CD4-positive, alpha-beta T cell treated with Interleukin-21 for 1 hour (primary cell): ENCODE measurements around the gene MIEN1.
"Not testable (repeated sequence)": the region's sequence is repeated elsewhere in the genome, so short reads cannot be mapped to it uniquely, and the experiment has no call there.

Experiments used
- DNase-seq: peaks from one replicate; pipeline ENCODE4 v3.0.0-alpha.2; 2020

The MIEN1 gene

DNA sequence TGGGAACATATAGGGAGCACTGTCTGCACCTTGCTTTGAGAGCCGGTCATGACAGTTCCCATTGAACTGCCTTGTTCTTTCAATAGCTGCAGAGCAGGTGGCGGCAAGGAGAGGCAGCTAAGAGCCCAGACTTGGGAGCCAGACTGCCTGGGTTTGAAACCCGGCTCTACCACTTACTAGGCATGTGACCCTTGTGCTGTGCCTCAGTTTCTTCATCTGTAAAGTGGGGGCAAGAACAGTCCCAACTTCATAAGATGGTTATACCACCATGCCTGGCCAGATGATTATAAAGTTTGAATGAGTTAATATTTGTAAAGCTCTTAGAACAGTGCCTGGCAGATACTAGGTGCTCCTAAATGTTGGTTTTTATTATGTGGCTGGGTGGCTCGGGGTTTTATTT, 16.1 kb downstream of the MIEN1 start:
- no peak for DNase-seq

DNA sequence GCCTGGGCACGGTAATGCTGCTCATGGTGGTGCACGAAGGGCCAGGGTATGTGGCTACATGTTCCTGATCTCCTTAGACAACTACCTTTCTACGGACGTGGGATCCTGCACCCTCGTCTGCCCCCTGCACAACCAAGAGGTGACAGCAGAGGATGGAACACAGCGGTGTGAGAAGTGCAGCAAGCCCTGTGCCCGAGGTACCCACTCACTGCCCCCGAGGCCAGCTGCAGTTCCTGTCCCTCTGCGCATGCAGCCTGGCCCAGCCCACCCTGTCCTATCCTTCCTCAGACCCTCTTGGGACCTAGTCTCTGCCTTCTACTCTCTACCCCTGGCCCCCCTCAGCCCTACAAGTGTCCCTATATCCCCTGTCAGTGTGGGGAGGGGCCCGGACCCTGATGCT, 18.5 kb downstream of the MIEN1 start:
- DNase-seq = no peak

DNA sequence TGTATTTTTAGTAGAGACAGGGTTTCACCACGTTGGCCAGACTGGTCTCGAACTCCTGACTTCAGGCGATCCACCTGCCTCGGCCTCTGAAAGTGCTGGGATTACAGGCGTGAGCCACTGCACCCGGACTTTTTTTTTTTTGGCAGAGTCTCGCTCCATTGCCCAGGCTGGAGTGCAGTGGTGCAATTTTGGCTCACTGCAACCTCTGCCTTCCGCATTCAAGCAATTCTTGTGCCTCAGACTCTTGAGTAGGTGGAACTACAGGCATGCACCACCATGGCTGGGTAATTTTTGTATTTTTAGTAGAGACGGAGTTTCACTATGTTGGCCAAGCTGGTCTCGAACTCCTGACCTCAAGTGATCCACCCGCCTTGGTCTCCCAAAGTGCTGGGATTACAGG, 19.3 kb downstream of the MIEN1 start:
- DNase-seq = not testable (repeated sequence)

DNA sequence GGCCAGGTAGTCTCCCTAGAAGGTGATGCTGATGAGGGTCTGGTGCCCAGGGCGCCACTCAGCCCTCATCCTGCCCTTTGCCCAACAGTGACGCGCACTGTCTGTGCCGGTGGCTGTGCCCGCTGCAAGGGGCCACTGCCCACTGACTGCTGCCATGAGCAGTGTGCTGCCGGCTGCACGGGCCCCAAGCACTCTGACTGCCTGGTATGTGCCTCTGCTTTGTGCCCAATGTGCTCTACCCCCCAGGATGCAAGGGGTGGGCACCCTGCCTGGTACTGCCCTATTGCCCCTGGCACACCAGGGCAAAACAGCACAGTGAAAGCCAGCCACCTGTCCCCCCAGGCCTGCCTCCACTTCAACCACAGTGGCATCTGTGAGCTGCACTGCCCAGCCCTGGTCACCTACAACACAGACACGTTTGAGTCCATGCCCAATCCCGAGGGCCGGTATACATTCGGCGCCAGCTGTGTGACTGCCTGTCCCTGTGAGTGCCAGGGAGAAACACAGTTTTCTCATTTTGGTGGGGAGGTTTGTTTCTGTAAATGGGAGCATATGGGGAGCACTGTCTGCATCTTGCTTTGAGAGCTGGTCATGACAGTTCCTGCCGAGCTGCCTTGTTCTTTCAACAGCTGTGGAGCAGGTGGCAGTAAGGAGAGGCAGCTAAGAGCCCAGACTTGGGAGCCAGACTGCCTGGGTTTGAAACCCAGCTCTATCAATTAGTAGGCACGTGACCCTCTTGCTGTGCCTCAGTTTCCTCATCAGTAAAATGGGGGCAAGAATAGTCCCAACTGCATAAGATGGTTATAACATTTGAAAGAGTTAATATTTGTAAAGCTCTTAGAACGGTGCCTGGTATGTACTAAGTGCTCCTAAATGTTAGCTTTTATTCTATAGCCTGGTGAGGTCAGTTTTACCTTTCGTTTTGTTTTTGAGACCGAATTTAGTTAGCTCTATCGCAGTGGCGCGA, 20.1 kb downstream of the MIEN1 start:
- DNase-seq = no peak

DNA sequence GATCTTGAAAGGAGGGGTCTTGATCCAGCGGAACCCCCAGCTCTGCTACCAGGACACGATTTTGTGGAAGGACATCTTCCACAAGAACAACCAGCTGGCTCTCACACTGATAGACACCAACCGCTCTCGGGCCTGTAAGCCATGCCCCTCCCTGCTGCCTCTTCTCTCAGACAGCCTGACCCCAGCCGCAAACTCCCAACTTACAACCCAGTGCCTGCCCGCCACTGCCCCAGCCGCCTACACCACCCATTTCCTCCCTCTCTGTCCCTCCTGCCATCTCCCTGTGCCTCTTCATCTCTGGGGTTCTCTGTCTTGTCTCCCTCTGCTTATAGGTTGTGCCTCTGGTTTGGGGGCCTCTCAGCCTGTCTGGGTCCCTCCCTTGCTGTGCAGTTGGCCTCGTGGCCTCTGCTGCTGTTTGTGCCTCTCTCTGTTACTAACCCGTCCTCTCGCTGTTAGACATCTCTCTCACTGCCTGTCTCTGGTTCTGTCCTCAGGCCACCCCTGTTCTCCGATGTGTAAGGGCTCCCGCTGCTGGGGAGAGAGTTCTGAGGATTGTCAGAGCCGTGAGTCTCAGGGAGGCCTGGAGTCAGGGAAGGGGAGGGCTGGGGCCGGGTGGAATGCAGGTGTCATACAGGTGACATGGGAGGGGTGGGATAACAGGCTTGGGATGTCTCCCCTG, 20.9 kb downstream of the MIEN1 start:
- no peak for DNase-seq

DNA sequence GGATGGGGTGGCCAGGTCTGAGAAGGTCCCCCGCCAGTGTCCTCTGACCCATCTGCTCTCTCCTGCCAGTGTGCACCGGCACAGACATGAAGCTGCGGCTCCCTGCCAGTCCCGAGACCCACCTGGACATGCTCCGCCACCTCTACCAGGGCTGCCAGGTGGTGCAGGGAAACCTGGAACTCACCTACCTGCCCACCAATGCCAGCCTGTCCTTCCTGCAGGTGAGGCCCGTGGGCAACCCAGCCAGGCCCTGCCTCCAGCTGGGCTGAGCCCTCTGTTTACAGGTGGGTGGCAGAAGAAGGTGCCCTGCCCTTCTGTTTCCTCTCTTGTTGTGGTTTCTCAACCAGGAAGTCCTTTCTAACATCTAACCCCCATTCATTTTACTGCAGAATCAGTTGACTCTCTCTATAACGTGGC, 23.4 kb downstream of the MIEN1 start:
- DNase-seq = peak; percentile 23

DNA sequence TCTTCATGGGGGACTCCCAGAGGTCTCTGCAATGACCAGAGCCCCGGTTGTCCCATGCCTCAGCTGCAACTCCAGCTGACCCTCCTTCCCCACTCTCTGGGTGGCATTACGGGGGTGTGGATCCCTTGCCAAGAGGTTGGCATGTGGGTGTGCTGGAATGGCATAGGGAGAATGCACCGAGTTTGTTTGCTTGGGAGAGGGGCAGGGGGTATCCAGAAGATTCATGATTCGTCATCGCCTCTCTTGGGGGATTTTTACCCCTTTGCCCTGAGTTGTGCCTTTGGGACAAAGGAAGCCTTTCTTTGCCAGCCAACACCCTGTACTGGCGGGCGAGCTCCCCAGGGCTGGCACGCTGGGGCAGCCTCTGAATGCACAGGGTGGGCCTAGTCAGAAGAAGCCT, 23.9 kb downstream of the MIEN1 start:
- DNase-seq = no peak

DNA sequence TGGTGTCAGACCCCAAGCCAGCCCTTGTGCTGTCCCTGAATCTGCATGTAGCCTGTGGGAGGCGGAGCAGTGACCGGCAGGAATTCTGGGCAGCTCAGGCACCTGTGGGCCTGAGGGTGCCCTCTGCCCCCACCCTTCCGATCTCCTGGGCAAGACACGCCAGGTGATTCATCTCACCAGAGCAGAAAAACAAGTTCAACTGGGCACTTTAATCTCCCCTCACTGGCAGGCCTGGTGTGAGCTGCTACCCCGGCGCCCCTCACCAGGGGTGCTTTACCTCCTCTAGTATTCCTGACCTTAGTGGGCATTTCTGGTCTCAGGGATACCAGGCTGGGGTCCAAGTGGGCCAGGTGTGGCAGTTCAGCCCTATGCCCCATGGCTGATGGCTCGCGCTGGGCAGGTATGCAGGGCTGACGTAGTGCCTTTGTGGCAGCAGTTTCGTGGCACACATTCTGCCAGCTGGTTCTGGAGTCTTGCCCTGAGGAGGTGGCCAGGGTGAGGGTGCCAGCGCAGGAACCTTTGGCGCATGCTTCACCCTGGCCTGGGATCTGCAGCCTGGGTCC, 24.5 kb downstream of the MIEN1 start:
- no peak for DNase-seq

DNA sequence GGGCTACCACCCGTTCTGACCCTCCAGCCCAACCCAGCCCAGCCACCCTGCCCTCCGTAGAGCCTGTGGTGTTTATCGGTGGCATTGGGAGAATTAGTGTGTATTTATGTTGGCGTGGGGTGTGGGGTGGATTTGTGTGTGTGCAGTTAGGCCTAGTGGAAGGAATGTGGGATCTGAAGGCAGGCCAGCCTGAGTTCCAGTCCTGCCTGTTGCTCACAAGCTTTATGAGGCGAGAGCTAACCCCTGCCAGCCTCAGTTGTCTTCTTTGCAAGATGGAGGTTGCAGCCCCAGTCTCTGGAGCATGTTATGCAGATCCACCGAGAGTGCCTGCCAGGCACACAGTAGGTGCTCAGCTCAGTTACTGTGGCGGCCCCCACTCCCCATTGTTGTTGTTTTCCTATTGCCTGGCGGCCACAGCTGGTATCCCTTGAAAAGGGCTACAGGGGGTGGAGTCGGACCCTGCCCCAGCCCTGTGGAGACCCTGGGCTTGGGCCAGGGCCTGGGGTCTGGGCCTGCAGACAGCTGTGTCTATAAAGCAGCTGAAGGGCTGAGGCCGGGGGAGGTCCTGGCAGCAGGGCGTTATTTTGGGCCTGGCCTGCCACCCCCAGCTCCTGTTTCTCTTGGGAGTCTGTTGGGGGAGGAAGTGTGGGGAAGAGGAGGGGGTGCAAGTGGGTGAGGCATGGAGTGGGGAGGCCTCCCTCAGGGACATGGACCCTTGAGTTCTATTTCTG, 25.3 kb downstream of the MIEN1 start:
- no peak for DNase-seq

DNA sequence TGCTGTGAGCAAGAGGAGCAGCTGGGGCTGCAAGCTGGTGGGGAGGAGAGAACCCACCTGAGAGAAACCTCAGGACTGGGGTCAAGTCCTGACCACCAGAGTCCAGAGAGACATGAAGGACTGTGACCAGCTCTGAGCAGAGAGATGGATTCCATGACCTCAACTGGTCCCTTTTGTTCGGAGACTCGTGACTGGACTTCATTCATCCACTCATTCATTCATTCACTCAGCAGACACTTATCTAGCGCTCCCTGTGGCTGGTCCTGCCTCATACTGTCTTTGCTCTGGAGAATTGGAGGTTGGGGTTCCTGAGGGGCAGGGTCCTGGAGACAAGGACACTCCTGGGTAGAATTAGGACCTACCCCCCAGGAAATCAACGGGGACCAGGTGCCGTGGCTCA, 26.4 kb downstream of the MIEN1 start:
- DNase-seq = no peak

DNA sequence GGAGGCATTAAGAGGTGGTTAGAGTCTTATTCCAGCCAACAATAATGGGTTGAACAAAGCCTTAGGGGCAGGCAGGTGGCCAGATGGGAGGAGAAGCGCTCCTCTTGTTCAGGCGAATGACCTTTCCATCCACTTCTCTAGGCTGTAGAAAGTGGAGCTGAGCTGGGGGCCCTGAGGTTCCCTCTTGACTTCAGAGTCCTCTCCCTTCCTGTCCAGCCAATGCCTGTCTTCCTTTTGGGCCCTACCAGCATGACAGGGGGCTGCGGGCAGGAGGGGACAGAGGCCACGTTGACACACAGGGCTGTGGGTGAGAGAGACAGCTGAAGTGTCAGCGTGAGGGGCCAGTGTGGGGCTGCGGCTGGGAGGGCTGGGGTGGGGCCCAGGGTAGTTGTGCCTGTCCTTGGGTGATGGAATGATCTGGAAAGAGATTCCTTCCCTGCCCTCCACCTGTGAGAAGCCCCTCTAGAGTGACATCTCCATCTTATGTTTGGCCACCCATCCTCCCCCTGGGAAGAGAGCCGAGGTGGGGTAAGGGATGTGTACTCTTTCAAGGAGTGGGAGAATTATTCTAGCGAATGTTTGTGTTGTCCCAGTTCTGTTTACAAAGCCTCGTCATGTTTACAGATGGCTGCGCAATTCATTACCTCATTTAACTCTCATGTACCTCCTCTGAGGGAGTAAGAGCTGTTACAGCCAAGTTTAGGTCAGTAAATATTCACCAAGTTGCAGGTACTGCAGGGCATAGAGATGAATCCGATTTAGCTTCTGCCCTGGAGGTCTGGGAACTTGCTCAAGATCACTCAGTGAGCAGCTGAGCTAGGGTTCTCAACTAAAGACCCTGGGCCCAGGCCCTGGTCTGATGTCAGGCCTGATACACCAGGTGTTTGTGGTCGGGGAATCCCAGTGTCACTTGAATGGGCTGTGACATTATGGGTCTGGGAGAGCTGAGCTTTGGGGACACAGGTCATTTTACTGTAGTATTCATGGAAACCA, 27.1 kb downstream of the MIEN1 start:
- DNase-seq = no peak

DNA sequence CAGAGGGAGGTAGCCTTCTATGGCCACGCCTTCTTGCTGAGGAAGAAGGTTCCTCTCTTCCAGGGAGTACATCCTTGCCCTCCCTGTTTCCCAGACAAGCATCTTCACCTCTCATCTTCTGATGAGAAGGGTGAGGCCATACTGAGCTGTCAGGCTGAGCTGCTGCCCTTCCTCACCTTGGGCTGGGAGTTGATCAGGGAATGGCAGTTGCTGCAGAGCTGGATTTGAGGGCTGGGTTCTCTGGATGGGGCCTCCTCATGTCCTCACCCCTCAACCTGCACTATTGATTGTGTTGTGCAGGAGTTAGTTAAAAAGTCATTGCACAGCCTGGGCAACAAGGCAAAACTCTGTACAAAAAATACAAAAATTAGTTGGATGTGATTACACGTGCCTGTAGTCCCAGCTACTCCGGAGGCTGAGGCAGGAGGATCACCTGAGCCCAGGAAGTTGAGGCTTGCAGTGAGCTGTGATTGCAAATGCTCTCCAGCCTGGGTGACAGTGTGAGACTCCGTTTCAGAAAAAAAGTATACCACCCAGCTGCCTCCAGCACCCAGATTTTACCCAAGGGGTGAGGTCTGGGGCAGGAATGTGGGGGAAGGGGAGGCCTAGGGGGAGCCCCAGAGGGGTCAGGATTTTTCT, 28.4 kb downstream of the MIEN1 start:
- no peak for DNase-seq

DNA sequence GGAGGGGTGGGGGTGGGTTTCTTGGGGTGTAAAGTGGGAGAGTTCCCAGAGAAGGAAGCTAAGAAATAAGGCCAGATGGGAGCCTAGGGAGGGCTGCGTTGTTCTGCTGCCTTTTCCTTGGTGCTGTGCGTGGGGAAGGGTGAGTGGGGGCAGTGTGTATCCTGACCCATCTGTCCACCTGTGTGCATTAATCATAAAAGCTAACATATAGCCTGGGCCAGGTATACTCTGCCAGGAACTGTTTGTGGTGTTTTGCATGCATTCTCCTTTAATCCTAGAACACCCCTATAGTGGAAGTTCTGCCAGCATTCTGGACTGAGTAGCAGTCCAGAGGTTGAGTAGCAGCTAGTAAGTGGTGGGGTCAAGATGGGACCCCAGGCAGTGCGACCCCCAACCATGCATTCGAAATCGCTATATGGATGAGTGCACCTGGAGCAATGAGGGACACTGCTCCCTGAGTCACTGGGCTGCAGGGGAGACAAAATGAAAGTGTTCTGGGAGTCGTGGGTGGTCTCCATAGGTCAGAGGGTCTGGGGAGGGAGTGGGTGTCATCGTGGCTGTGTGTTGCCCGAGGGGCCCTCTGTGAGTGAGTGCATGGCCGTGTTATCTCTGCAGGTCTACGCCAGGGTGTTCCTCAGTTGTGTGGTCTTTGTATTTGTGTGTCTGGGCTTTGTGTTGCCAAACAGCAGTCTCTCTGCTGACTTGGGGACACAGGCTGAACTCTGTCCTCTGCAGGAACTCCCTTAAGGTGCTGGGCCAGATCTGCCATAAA, 29.1 kb downstream of the MIEN1 start:
- DNase-seq = no peak

DNA sequence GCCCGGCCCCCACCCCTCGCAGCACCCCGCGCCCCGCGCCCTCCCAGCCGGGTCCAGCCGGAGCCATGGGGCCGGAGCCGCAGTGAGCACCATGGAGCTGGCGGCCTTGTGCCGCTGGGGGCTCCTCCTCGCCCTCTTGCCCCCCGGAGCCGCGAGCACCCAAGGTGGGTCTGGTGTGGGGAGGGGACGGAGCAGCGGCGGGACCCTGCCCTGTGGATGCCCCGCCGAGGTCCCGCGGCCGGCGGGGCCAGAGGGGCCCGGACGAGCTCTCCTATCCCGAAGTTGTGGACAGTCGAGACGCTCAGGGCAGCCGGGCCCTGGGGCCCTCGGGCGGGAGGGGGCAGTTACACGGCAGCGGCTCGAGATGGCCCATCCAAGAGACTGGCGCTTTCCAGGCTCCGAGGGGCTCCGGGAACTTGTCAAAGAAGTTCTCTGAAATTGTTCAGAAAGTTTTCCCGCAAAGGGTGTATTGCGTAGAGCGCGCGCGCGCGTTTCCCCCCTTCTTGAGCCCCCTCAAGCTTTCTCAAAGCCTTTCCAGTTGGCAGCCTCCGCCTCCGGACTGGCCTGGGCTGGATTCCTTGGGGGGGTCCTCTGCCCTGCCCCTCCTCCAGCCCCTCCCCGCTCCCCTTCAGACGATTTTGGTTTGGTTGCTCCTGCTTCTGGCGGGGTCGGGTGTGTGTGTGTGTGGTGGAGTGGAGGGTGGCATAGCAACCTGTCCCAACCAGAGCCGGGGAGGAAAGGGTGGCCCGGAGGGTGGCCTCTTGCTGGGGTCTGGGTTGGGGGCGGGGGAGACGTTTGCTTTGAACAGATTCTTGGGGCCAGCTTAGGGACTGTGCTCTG, 30.0 kb downstream of the MIEN1 start:
- no peak for DNase-seq

DNA sequence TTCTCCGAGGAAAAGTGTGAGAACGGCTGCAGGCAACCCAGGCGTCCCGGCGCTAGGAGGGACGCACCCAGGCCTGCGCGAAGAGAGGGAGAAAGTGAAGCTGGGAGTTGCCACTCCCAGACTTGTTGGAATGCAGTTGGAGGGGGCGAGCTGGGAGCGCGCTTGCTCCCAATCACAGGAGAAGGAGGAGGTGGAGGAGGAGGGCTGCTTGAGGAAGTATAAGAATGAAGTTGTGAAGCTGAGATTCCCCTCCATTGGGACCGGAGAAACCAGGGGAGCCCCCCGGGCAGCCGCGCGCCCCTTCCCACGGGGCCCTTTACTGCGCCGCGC, 30.5 kb downstream of the MIEN1 start, which contains the start of gene ERBB2:
ERBB2 (plus strand) TSS at position 247 of the 330 bp plus-strand sequence. CDS start 175 bp downstream, outside the sequence.
- DNase-seq = no peak

DNA sequence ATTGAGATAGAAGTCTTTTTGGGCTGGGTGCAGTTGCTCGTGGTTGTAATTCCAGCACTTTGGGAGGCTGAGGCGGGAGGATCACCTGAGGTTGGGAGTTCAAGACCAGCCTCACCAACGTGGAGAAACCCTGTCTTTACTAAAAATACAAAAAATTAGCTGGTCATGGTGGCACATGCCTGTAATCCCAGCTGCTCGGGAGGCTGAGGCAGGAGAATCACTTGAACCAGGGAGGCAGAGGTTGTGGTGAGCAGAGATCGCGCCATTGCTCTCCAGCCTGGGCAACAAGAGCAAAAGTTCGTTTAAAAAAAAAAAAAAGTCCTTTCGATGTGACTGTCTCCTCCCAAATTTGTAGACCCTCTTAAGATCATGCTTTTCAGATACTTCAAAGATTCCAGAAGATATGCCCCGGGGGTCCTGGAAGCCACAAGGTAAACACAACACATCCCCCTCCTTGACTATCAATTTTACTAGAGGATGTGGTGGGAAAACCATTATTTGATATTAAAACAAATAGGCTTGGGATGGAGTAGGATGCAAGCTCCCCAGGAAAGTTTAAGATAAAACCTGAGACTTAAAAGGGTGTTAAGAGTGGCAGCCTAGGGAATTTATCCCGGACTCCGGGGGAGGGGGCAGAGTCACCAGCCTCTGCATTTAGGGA, 31.0 kb downstream of the MIEN1 start:
- not testable (repeated sequence) for DNase-seq

DNA sequence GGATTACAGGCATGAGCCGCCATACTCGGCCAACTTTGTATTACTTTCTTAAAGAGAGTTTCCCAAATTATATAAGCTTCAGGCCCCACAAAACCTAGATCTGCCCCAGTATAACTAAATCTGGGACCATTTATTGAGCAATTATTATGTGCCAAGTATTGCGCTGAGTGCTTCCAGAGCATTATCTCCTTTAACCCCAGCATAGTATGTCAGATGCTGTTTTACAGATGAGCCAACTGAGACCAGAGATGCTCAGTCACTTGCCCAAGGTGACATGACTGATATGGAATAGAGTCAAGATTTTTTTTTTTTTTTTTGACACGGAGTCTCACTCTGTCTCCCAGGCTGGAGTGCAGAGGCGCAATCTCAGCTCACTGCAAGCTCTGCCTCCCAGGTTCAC, 32.4 kb downstream of the MIEN1 start:
- no peak for DNase-seq

DNA sequence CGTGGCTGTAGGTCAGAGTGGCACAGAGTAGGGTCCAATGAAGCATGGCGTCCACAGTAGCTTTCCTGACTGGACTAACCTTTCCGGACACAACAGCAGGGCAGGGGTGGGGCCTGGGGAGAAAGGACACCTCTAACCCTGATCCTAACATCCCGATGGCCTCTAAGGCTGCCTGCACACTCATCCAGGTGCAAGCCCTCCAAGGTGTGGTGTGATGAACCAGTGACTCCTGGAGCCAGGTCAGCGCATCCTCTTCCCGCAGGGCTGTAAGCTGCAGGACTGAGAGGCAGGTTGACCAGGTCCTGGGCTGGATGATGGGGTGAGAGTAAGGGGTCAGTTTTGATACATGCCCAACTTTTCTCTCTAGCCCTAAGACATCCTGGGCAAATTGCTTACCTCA, 33.6 kb downstream of the MIEN1 start:
- DNase-seq = no peak

DNA sequence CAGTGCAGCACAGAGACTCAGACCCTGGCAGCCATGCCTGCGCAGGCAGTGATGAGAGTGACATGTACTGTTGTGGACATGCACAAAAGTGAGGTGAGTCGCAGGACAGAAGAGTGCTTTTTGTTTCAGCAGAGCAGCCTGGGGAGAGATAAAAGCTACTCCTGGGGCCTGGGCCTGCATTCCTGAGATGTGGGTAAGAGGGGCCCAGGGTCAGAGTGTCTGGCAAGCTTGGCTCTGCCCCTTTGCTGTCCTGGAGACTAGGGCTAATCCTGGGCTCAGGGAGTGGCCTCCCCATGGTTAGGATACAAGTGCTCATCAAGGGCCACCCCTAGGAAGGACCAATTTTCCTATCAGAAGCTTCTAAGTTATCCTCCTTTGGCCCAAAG, 35.2 kb downstream of the MIEN1 start:
- no peak for DNase-seq
